HG03280 (cell line): Measurements from ENCODE around the gene ZNF28.
"Not testable (repeated sequence)": the region's sequence is repeated elsewhere in the genome, so short reads cannot be mapped to it uniquely, and the experiment has no call there.

ENCODE experiments used
- ATAC-seq: cut with Tn5 transposase; IDR thresholded peaks from one replicate; pipeline ENCODE4 v1.9.1; 2021; ENCODE audit warnings: mild to moderate bottlenecking, moderate library complexity; ENCODE audit not compliant: unreplicated experiment

ZNF28 gene

GRCh38 chr19:52782864-52783263 lies 38.6 kb downstream of the ZNF28 start:
- ATAC-seq: not testable (repeated sequence)

GRCh38 chr19:52778811-52779210 lies 42.6 kb downstream of the ZNF28 start:
- ATAC-seq: no peak

GRCh38 chr19:52756447-52756846 lies 65.0 kb downstream of the ZNF28 start:
- ATAC-seq: not testable (repeated sequence)

GRCh38 chr19:52749780-52750179 lies 71.7 kb downstream of the ZNF28 start:
- no peak for ATAC-seq

GRCh38 chr19:52748336-52748950 lies 73.0 kb downstream of the ZNF28 start:
- ATAC-seq: no peak
